ENCODE measurements around the gene VPREB3. TPM values are rescaled to one million over a fixed set of nuclear protein-coding genes. Genes with fewer than 3 reads are reported as not detected.

The VPREB3 gene
- total and polyA plus RNA-seq, 2 donors (not counting 1 experiment from before 2014, with no cell fraction given), result 92.7 to 461 TPM

- Histone ChIP-seq H3K79me2 (ENCODE audit: control insufficient read depth, insufficient read depth, low read length) (peaks cover 14% of the 10 kb centered on the region), H4K20me1 (ENCODE audit: control insufficient read depth, insufficient read depth, low read length, poor library complexity, severe bottlenecking) (no peaks in the 10 kb centered on the region), H3K4me3 (ENCODE audit: control extremely low read depth in 1 of 5, extremely low read depth in 1 of 5, insufficient read depth in 1 of 5, low read depth in 2 of 5, low read length in 4 of 5) (no peak overlapping the region), H3K9me3 (ENCODE audit: control extremely low read depth in 1 of 3, control insufficient read depth in 2 of 3, insufficient read depth in 1 of 3, low read length in 2 of 3) (peaks cover 0 to 13% (median 0%) of the 10 kb centered on the region in 3 donors), H3K4me2 (replicated peaks; ENCODE audit: low read depth, low read length, poor library complexity, severe bottlenecking) (no peak overlapping the region), H3K27me3 (replicated peaks in 1 of 4; ENCODE audit: control extremely low read depth in 1 of 4, control insufficient read depth in 3 of 4, insufficient read depth in 4 of 4, low read length in 3 of 4) (no peaks in the 10 kb centered on the region), H3K27ac (ENCODE audit: low read length in 2 of 2) (no peak overlapping the region), H3K4me1 (ENCODE audit: control insufficient read depth in 2 of 2, insufficient read depth in 2 of 2, low read length in 2 of 2) (no peaks in the 10 kb centered on the region), H3K36me3 (replicated peaks in 1 of 2; ENCODE audit: control extremely low read depth in 1 of 2, control insufficient read depth in 1 of 2, extremely low read depth in 1 of 2, insufficient read depth in 2 of 2, low read length in 1 of 2) (peaks cover 5 to 30% of the 10 kb centered on the region in 2 experiments), H3K9ac (ENCODE audit: low read length) (no peak overlapping the region), H2AFZ (ENCODE audit: insufficient read depth, low read depth, low read length, poor library complexity, severe bottlenecking) (no peak overlapping the region)
- ATAC-seq (ENCODE audit: low read depth) (no peak), DNase-seq (no peak)
- POLR2A ChIA-PET, result no interaction called here
- TF ChIP-seq EZH2 (IDR thresholded peaks at IDR 0.05; ENCODE audit: borderline replicate concordance, insufficient read depth, low read depth, low read length, poor library complexity, severe bottlenecking) (no peak), CTCF (IDR thresholded peaks at IDR 0.05) (no peak)
- CTCF ChIA-PET, result interaction anchor here (1.2 to 1.3 kb wide), 4 partner anchors 8 to 106 kb away, joined by 3 read pairs; no protein-coding TSS in a partner anchor
- intact Hi-C loops (cut with micrococcal nuclease), result no loop called here
- Mint-ChIP-seq H3K9me3 (ENCODE audit: insufficient read depth) (no peaks in the 10 kb centered on the region), H3K27ac (no peak overlapping the region), H3K27me3 (no peaks in the 10 kb centered on the region), H3K4me3 (no peak overlapping the region), H3K4me1 (peaks cover 2% of the 10 kb centered on the region)
- 96% methylated on average over 13 of the region's 13 CpGs for WGBS (ENCODE audit: insufficient coverage)
These were observed 10.2 kb downstream of the VPREB3 start for GRCh38 chr22:23744001-23744400.

GRCh38 chr22:23743303-23743705 is 10.9 kb downstream of the VPREB3 start:
- CTCF ChIA-PET, result interaction anchor here (1.2 to 1.3 kb wide), 4 partner anchors 9 to 107 kb away, joined by 3 read pairs; no protein-coding TSS in a partner anchor

More at GRCh38 chr22:23743303-23743705, 10.9 kb downstream of the VPREB3 start:
- no peaks in the 10 kb centered on the region for H3K27me3 ChIP-seq (replicated peaks in 1 of 4; ENCODE audit: control extremely low read depth in 1 of 4, control insufficient read depth in 3 of 4, insufficient read depth in 4 of 4, low read length in 3 of 4)
- H3K27me3 Mint-ChIP-seq, result no peaks in the 10 kb centered on the region
- H3K4me3 Mint-ChIP-seq, result no peak overlapping the region
- H3K9me3 ChIP-seq (ENCODE audit: control extremely low read depth in 1 of 3, control insufficient read depth in 2 of 3, insufficient read depth in 1 of 3, low read length in 2 of 3), result peaks cover 0 to 13% (median 0%) of the 10 kb centered on the region in 3 donors
- no peak overlapping the region for H3K27ac ChIP-seq (ENCODE audit: low read length in 2 of 2)
- POLR2A ChIA-PET, result no interaction called here
- peaks cover 9% of the 10 kb centered on the region for H3K79me2 ChIP-seq (ENCODE audit: control insufficient read depth, insufficient read depth, low read length)
- H3K4me3 ChIP-seq (ENCODE audit: control extremely low read depth in 1 of 5, extremely low read depth in 1 of 5, insufficient read depth in 1 of 5, low read depth in 2 of 5, low read length in 4 of 5), result no peak overlapping the region
- H2AFZ ChIP-seq (ENCODE audit: insufficient read depth, low read depth, low read length, poor library complexity, severe bottlenecking), result no peak overlapping the region
- no peaks in the 10 kb centered on the region for H4K20me1 ChIP-seq (ENCODE audit: control insufficient read depth, insufficient read depth, low read length, poor library complexity, severe bottlenecking)
- no peak overlapping the region for H3K4me2 ChIP-seq (replicated peaks; ENCODE audit: low read depth, low read length, poor library complexity, severe bottlenecking)
- H3K9ac ChIP-seq (ENCODE audit: low read length), result no peak overlapping the region
- WGBS (ENCODE audit: insufficient coverage), result no CpG with 5 or more reads among the region's 2 CpGs
- DNase-seq, result no peak
- peaks cover 2% of the 10 kb centered on the region for H3K4me1 Mint-ChIP-seq
- H3K36me3 ChIP-seq (replicated peaks in 1 of 2; ENCODE audit: control extremely low read depth in 1 of 2, control insufficient read depth in 1 of 2, extremely low read depth in 1 of 2, insufficient read depth in 2 of 2, low read length in 1 of 2), result peaks cover 5 to 30% of the 10 kb centered on the region in 2 experiments
- H3K27ac Mint-ChIP-seq, result no peak overlapping the region
- H3K9me3 Mint-ChIP-seq (ENCODE audit: insufficient read depth), result no peaks in the 10 kb centered on the region
- intact Hi-C loops (cut with micrococcal nuclease), result no loop called here
- no peak for TF ChIP-seq EZH2 (IDR thresholded peaks at IDR 0.05; ENCODE audit: borderline replicate concordance, insufficient read depth, low read depth, low read length, poor library complexity, severe bottlenecking)
- no peak for TF ChIP-seq CTCF (IDR thresholded peaks at IDR 0.05)
- no peaks in the 10 kb centered on the region for H3K4me1 ChIP-seq (ENCODE audit: control insufficient read depth in 2 of 2, insufficient read depth in 2 of 2, low read length in 2 of 2)
- no peak for ATAC-seq (ENCODE audit: low read depth)

All from B cell (primary cell).